ENCODE measurements around the gene HELQ. TPM values are rescaled to one million over a fixed set of nuclear protein-coding genes. Genes with fewer than 3 reads are reported as not detected.

HELQ gene
- total RNA-seq, 1 experiment from 2014 or later = 9.3 TPM

DNA sequence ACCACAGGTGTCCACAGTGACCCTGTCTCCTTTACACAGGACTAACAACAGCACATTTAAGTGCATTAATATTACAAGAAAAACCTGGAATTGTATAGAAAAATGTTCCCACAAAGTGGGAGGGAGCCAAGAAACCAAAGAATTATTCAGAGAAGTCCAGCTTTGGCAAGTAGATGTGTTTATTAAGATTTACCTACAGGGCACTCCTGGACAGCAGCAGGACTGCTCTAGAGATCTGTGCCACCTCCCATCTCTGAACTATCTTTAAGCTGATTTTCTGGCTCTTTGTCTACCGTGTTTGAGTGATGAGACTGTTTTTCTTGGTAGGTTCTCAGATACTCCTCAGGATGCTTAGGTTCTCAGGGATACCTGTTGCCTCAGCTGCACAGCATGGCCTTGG, 82.7 kb downstream of the HELQ start:
- TF ChIP-seq, protein P1, sequence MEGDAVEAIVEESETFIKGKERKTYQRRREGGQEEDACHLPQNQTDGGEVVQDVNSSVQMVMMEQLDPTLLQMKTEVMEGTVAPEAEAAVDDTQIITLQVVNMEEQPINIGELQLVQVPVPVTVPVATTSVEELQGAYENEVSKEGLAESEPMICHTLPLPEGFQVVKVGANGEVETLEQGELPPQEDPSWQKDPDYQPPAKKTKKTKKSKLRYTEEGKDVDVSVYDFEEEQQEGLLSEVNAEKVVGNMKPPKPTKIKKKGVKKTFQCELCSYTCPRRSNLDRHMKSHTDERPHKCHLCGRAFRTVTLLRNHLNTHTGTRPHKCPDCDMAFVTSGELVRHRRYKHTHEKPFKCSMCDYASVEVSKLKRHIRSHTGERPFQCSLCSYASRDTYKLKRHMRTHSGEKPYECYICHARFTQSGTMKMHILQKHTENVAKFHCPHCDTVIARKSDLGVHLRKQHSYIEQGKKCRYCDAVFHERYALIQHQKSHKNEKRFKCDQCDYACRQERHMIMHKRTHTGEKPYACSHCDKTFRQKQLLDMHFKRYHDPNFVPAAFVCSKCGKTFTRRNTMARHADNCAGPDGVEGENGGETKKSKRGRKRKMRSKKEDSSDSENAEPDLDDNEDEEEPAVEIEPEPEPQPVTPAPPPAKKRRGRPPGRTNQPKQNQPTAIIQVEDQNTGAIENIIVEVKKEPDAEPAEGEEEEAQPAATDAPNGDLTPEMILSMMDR (IDR thresholded peaks at IDR 0.05) = no peak
- TF ChIP-seq SIN3A (IDR thresholded peaks at IDR 0.05; ENCODE audit: borderline replicate concordance, insufficient read depth, low read depth, low read length) (no peak), TCF7L2 (IDR thresholded peaks at IDR 0.05; ENCODE audit: low read depth, low read length) (no peak)
- TF ChIP-seq, protein P2, sequence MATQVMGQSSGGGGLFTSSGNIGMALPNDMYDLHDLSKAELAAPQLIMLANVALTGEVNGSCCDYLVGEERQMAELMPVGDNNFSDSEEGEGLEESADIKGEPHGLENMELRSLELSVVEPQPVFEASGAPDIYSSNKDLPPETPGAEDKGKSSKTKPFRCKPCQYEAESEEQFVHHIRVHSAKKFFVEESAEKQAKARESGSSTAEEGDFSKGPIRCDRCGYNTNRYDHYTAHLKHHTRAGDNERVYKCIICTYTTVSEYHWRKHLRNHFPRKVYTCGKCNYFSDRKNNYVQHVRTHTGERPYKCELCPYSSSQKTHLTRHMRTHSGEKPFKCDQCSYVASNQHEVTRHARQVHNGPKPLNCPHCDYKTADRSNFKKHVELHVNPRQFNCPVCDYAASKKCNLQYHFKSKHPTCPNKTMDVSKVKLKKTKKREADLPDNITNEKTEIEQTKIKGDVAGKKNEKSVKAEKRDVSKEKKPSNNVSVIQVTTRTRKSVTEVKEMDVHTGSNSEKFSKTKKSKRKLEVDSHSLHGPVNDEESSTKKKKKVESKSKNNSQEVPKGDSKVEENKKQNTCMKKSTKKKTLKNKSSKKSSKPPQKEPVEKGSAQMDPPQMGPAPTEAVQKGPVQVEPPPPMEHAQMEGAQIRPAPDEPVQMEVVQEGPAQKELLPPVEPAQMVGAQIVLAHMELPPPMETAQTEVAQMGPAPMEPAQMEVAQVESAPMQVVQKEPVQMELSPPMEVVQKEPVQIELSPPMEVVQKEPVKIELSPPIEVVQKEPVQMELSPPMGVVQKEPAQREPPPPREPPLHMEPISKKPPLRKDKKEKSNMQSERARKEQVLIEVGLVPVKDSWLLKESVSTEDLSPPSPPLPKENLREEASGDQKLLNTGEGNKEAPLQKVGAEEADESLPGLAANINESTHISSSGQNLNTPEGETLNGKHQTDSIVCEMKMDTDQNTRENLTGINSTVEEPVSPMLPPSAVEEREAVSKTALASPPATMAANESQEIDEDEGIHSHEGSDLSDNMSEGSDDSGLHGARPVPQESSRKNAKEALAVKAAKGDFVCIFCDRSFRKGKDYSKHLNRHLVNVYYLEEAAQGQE (IDR thresholded peaks at IDR 0.05; ENCODE audit: insufficient read depth in 1 of 2, low read depth in 2 of 2, low read length in 1 of 2) = no peak
- in situ Hi-C loops (cut with HindIII; ENCODE audit: low pct_unique_long_range_greater_than_20kb, low sequenced_read_pairs) (no loop called here), intact Hi-C loops (cut with micrococcal nuclease; ENCODE audit: unreplicated experiment) (no loop called here)
- ChIA-PET POLR2A (interaction anchor here (0.7 kb wide), 1 partner anchor 113 kb away, joined by 3 read pairs; no protein-coding TSS in a partner anchor), CTCF (no interaction called here)
- BruUV-seq (replicated peaks) = no TSS peak
- H3K27ac ChIP-seq (ENCODE audit: low read length) = no peak overlapping the region
- no peaks in the 10 kb centered on the region for H3K36me3 ChIP-seq (ENCODE audit: control insufficient read depth, insufficient read depth, low read length)
- no peaks in the 10 kb centered on the region for H3K27me3 ChIP-seq (ENCODE audit: control insufficient read depth, insufficient read depth, low read length)
- H3K4me1 ChIP-seq (ENCODE audit: control insufficient read depth, insufficient read depth, low read length) = no peaks in the 10 kb centered on the region
- ATAC-seq = no peak
- no peaks in the 10 kb centered on the region for H3K9me3 ChIP-seq (ENCODE audit: control insufficient read depth, insufficient read depth, low read depth, low read length)
- no peak overlapping the region for H3K4me3 ChIP-seq (ENCODE audit: low read depth in 2 of 2, low read length in 2 of 2)
- no peak for DNase-seq (ENCODE audit: low read depth, low spot score)

DNA sequence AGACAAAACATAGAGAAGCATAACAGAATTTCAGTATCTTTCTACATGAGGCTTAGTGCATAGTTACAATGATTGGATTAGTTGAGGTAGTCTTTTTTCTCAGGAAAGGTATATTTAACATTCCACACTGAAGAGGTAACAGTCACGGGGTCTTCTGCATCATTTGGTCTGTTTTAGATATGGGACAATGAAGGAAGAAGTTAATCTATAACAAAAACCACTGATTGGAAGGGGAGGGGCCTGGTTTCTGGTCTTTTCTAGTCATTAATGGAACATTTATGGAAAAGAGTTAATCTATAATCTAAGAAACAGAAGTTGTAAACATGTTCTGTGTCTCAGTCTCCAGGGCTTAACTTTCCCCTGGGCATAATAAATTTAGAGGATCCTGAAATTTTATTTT, 83.7 kb downstream of the HELQ start:
- ChIA-PET POLR2A (no interaction called here), CTCF (no interaction called here)
- no peaks in the 10 kb centered on the region for H3K4me1 ChIP-seq (ENCODE audit: control insufficient read depth, insufficient read depth, low read length)
- H3K9me3 ChIP-seq (ENCODE audit: control insufficient read depth, insufficient read depth, low read depth, low read length) = no peaks in the 10 kb centered on the region
- no TSS peak for BruUV-seq (replicated peaks)
- H3K4me3 ChIP-seq (ENCODE audit: low read depth in 2 of 2, low read length in 2 of 2) = no peak overlapping the region
- in situ Hi-C loops (cut with HindIII; ENCODE audit: low pct_unique_long_range_greater_than_20kb, low sequenced_read_pairs) (no loop called here), intact Hi-C loops (cut with micrococcal nuclease; ENCODE audit: unreplicated experiment) (no loop called here)
- TF ChIP-seq POLR2AphosphoS5 (IDR thresholded peaks at IDR 0.05; ENCODE audit: low read depth, low read length) = no peak
- no peak for TF ChIP-seq SIN3A (IDR thresholded peaks at IDR 0.05; ENCODE audit: borderline replicate concordance, insufficient read depth, low read depth, low read length)
- TF ChIP-seq, protein P2 (IDR thresholded peaks at IDR 0.05; ENCODE audit: insufficient read depth in 1 of 2, low read depth in 2 of 2, low read length in 1 of 2) = no peak
- TF ChIP-seq TCF7L2 (IDR thresholded peaks at IDR 0.05; ENCODE audit: low read depth, low read length) = no peak
- TF ChIP-seq, protein P1 (IDR thresholded peaks at IDR 0.05) = no peak
- DNase-seq (ENCODE audit: low read depth, low spot score) = no peak
- H3K27me3 ChIP-seq (ENCODE audit: control insufficient read depth, insufficient read depth, low read length) = no peaks in the 10 kb centered on the region
- no peak overlapping the region for H3K27ac ChIP-seq (ENCODE audit: low read length)
- no peak for ATAC-seq
- H3K36me3 ChIP-seq (ENCODE audit: control insufficient read depth, insufficient read depth, low read length) = no peaks in the 10 kb centered on the region
